GM23248 (cell line): ENCODE results near the gene MPP7. TPM values are rescaled to one million over a fixed set of nuclear protein-coding genes. Genes with fewer than 3 reads are reported as not detected.

Experiments used
- DNase-seq: peaks from one replicate; pipeline ENCODE4 v3.0.0-alpha.2; 2015
- H2AFZ ChIP-seq: fragments of 200-600 bp; sonication (generic); 2 replicates; pipeline ENCODE4 v1.6.1; 2016; ENCODE audit warnings: antibody characterized with exemption
- H3F3A ChIP-seq: fragments of 200-600 bp; sonication (generic); 2 replicates; pipeline ENCODE4 v1.6.1; 2016; ENCODE audit warnings: mild to moderate bottlenecking, antibody characterized with exemption, mixed run types; ENCODE audit not compliant: insufficient read depth
- H3K27ac ChIP-seq: fragments of 200-600 bp; sonication (generic); 2 replicates; pipeline ENCODE4 v1.5.1; 2016; ENCODE audit warnings: mild to moderate bottlenecking
- H3K27me3 ChIP-seq: fragments of 200-600 bp; sonication (generic); replicated peaks from 2 replicates; pipeline ENCODE4 v1.6.1; 2016; ENCODE audit warnings: mild to moderate bottlenecking; ENCODE audit not compliant: insufficient read depth
- H3K36me3 ChIP-seq: fragments of 200-600 bp; sonication (generic); 2 replicates; pipeline ENCODE4 v1.6.1; 2016; ENCODE audit warnings: low read depth, mild to moderate bottlenecking
- H3K4me1 ChIP-seq: fragments of 200-600 bp; sonication (generic); 2 replicates; pipeline ENCODE4 v1.6.1; 2016; ENCODE audit warnings: mild to moderate bottlenecking; ENCODE audit not compliant: insufficient read depth
- H3K4me2 ChIP-seq: fragments of 200-600 bp; sonication (generic); one replicate; pipeline ENCODE4 v1.6.1; 2016; ENCODE audit warnings: mild to moderate bottlenecking; ENCODE audit not compliant: unreplicated experiment
- H3K4me3 ChIP-seq: fragments of 200-600 bp; sonication (generic); 2 replicates; pipeline ENCODE4 v1.5.1; 2016; ENCODE audit warnings: mild to moderate bottlenecking
- H3K79me2 ChIP-seq: fragments of 200-600 bp; sonication (generic); 2 replicates; pipeline ENCODE4 v1.6.1; 2016; ENCODE audit warnings: mild to moderate bottlenecking; ENCODE audit not compliant: insufficient read depth
- H3K9ac ChIP-seq: fragments of 200-600 bp; sonication (generic); 2 replicates; pipeline ENCODE4 v1.6.1; 2016; ENCODE audit warnings: mild to moderate bottlenecking
- H3K9me2 ChIP-seq: fragments of 200-600 bp; sonication (generic); 2 replicates; pipeline ENCODE4 v1.6.1; 2016; ENCODE audit warnings: mixed run types, mild to moderate bottlenecking, moderate library complexity; ENCODE audit not compliant: insufficient read depth
- H3K9me3 ChIP-seq: fragments of 200-600 bp; sonication (generic); one replicate; pipeline ENCODE4 v1.6.1; 2017; ENCODE audit warnings: low read depth
- H4K20me1 ChIP-seq: fragments of 200-600 bp; sonication (generic); 2 replicates; pipeline ENCODE4 v1.6.0; 2016; ENCODE audit not compliant: insufficient read depth
- EZH2 ChIP-seq: fragments of 200-600 bp; sonication (generic); IDR thresholded peaks from 2 replicates; pipeline ENCODE4 v1.6.1; 2018; ENCODE audit warnings: antibody characterized with exemption, mild to moderate bottlenecking; ENCODE audit not compliant: insufficient read depth, poor library complexity, severe bottlenecking
- EZH2phosphoT487 ChIP-seq: fragments of 200-600 bp; sonication (generic); IDR thresholded peaks from 2 replicates; pipeline ENCODE4 v1.6.1; 2018; ENCODE audit warnings: antibody characterized with exemption, moderate library complexity, mild to moderate bottlenecking, low read depth; ENCODE audit not compliant: insufficient read depth
- WGBS, 2 experiments: methylation state at CpG; one replicate each; pipeline ENCODE4 v1.1.6; 2015 to 2017; ENCODE audit warnings: low lambda C conversion rate in 2 of 2, low coverage in 1 of 2; ENCODE audit errors: missing lambda C conversion rate in 2 of 2; 5-methylcytosine and 5-hydroxymethylcytosine counted together
- in situ Hi-C: fragments of 300-500 bp; cut with MboI; formaldehyde crosslinking; loops from 2 replicates; pipeline ENCODE4 v1.15.0; 2020
- polyA plus RNA-seq: library from polyadenylated mRNA; unstranded; fragments of >200 nt; fragmentation: Nextera tagmentation; extraction: Ambion mirVana; gene quantifications from 2 replicates; pipeline ENCODE4 v1.2.1, GENCODE V29; 2016
- total RNA-seq: library from RNA; depleted of rRNA; stranded (reverse); fragments of >200 nt; shearing (Covaris generic); gene quantifications from 2 replicates; pipeline ENCODE4 v1.2.3, GENCODE V29; 2014

MPP7 gene
- total and polyA plus RNA-seq, 2 experiments from 2014 or later: 0.09 to 0.65 TPM

GRCh38 chr10:28318626-28319025 is 15.8 kb upstream of the MPP7 start:
- no peaks in the 10 kb centered on the region for H4K20me1 ChIP-seq
- 11 to 25% methylated on average over 1 of the region's 1 CpG for WGBS, 2 experiments
- H2AFZ ChIP-seq: no peak overlapping the region
- H3F3A ChIP-seq: no peaks in the 10 kb centered on the region
- in situ Hi-C loops: no loop called here
- no peaks in the 10 kb centered on the region for H3K36me3 ChIP-seq
- no peaks in the 10 kb centered on the region for H3K79me2 ChIP-seq
- H3K9me2 ChIP-seq: no peaks in the 10 kb centered on the region
- no peaks in the 10 kb centered on the region for H3K9me3 ChIP-seq
- H3K9ac ChIP-seq: no peak overlapping the region
- no peak overlapping the region for H3K27ac ChIP-seq
- no peak for DNase-seq
- H3K27me3 ChIP-seq: peaks cover 27% of the 10 kb centered on the region
- TF ChIP-seq EZH2phosphoT487: no peak
- no peak for TF ChIP-seq EZH2
- H3K4me3 ChIP-seq: no peak overlapping the region
- no peak overlapping the region for H3K4me2 ChIP-seq
- H3K4me1 ChIP-seq: peaks cover 3% of the 10 kb centered on the region; the same call in 1 of the 2 replicates

GRCh38 chr10:28317760-28318159 is 14.9 kb upstream of the MPP7 start:
- Histone ChIP-seq H3F3A (no peaks in the 10 kb centered on the region), H3K4me1 (peaks cover 3% of the 10 kb centered on the region; the same call in 1 of the 2 replicates), H3K27ac (no peak overlapping the region), H2AFZ (no peak overlapping the region), H3K79me2 (no peaks in the 10 kb centered on the region), H3K27me3 (peaks cover 27% of the 10 kb centered on the region), H3K9me3 (no peaks in the 10 kb centered on the region), H4K20me1 (no peaks in the 10 kb centered on the region), H3K4me3 (no peak overlapping the region), H3K4me2 (no peak overlapping the region), H3K9ac (no peak overlapping the region), H3K36me3 (no peaks in the 10 kb centered on the region), H3K9me2 (no peaks in the 10 kb centered on the region)
- WGBS, 2 experiments: 2 to 3% methylated on average over 7 of the region's 7 CpGs
- TF ChIP-seq EZH2 (no peak), EZH2phosphoT487 (no peak)
- in situ Hi-C loops: no loop called here
- DNase-seq: peak; percentile 35

- TF ChIP-seq EZH2phosphoT487 (no peak), EZH2 (no peak)
- Histone ChIP-seq H3K9me2 (no peaks in the 10 kb centered on the region), H3K27me3 (peaks cover 29% of the 10 kb centered on the region), H3K9me3 (no peaks in the 10 kb centered on the region), H3K4me3 (no peak overlapping the region; the same call in 1 of the 2 replicates), H4K20me1 (no peaks in the 10 kb centered on the region), H3K4me1 (peaks cover 3% of the 10 kb centered on the region; the same call in 1 of the 2 replicates), H3K27ac (no peak overlapping the region), H3K4me2 (peak overlapping the region; percentile 62), H3K79me2 (no peaks in the 10 kb centered on the region), H2AFZ (no peak overlapping the region), H3K9ac (no peak overlapping the region), H3F3A (no peaks in the 10 kb centered on the region), H3K36me3 (no peaks in the 10 kb centered on the region)
- 2 to 3% methylated on average over 5 of the region's 5 CpGs for WGBS, 2 experiments
- in situ Hi-C loops: no loop called here
- DNase-seq: peak; percentile 61
Observed at GRCh38 chr10:28316696-28317095, 13.8 kb upstream of the MPP7 start.

DNA sequence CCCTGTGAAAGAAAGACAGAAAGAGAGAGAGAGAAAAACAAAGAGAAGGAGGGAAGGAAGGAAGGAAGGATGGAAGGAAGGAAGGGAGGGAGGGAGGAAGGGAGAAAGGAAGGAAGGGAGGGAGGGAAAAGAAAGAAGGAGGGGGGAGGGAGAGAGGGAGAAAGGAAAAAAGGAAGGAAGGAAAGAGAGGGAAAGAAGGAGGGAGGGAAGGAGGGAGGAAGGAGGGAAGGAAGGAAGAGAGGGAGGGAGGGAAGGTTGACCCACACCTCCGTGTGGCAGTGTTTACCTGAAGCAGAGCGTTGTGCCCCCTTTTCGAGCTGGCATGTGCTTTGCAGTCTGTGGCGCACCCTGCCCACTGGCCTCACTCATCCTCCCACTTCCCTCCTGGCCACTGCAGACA is 12.3 kb upstream of the MPP7 start:
- Histone ChIP-seq H3K4me1 (peaks cover 3% of the 10 kb centered on the region; the same call in 1 of the 2 replicates), H3K27ac (no peak overlapping the region), H2AFZ (no peak overlapping the region), H3K4me2 (no peak overlapping the region), H3K9ac (no peak overlapping the region), H3K27me3 (peaks cover 37% of the 10 kb centered on the region), H3K36me3 (no peaks in the 10 kb centered on the region), H3F3A (no peaks in the 10 kb centered on the region), H3K79me2 (no peaks in the 10 kb centered on the region), H4K20me1 (no peaks in the 10 kb centered on the region), H3K4me3 (no peak overlapping the region), H3K9me2 (no peaks in the 10 kb centered on the region), H3K9me3 (no peaks in the 10 kb centered on the region)
- 74 to 76% methylated on average over 3 to 4 of the region's 4 CpGs for WGBS, 2 experiments
- TF ChIP-seq EZH2: no peak
- TF ChIP-seq EZH2phosphoT487: no peak
- in situ Hi-C loops: no loop called here
- no peak for DNase-seq

GRCh38 chr10:28314211-28314610 is 11.3 kb upstream of the MPP7 start:
- WGBS, 2 experiments: 71 to 75% methylated on average over 5 of the region's 5 CpGs
- Histone ChIP-seq H3K36me3 (no peaks in the 10 kb centered on the region), H3K27ac (no peak overlapping the region), H3K4me1 (peaks cover 3% of the 10 kb centered on the region; the same call in 1 of the 2 replicates), H3K9me3 (no peaks in the 10 kb centered on the region), H3K79me2 (no peaks in the 10 kb centered on the region), H3K27me3 (peaks cover 35% of the 10 kb centered on the region), H3K9me2 (no peaks in the 10 kb centered on the region), H3K4me3 (no peak overlapping the region), H2AFZ (no peak overlapping the region), H4K20me1 (no peaks in the 10 kb centered on the region), H3K4me2 (no peak overlapping the region), H3K9ac (no peak overlapping the region), H3F3A (no peaks in the 10 kb centered on the region)
- no peak for TF ChIP-seq EZH2
- no peak for TF ChIP-seq EZH2phosphoT487
- no peak for DNase-seq
- in situ Hi-C loops: no loop called here
